GM19372 (cell line): ENCODE measurements around the gene DCUN1D2.

Source experiments
- ATAC-seq: cut with Tn5 transposase; IDR thresholded peaks from one replicate; pipeline ENCODE4 v1.9.1; 2021; ENCODE audit warnings: mild to moderate bottlenecking, low read depth, moderate library complexity; ENCODE audit not compliant: unreplicated experiment

DCUN1D2 gene

GRCh38 chr13:113520571-113520970 is 30.1 kb upstream of the DCUN1D2 start:
- no peak for ATAC-seq

DNA sequence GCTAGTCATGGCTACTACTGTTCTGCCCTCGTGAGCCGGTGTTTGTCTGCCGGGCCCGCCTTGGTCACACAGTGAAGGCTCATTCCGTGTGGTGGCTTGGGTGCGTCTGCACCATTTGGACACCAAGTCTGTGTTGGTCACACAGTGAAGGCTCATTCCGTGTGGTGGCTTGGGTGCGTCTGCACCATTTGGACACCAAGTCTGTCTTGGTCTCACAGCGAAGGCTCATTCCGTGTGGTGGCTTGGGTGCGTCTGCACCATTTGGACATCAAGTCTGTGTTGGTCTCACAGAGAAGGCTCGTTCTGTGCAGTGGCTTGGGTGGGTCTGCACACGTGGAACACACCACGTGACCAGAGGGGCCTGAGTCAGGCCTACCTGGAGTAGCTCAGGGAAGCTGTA is 29.0 kb upstream of the DCUN1D2 start:
- ATAC-seq: no peak

DNA sequence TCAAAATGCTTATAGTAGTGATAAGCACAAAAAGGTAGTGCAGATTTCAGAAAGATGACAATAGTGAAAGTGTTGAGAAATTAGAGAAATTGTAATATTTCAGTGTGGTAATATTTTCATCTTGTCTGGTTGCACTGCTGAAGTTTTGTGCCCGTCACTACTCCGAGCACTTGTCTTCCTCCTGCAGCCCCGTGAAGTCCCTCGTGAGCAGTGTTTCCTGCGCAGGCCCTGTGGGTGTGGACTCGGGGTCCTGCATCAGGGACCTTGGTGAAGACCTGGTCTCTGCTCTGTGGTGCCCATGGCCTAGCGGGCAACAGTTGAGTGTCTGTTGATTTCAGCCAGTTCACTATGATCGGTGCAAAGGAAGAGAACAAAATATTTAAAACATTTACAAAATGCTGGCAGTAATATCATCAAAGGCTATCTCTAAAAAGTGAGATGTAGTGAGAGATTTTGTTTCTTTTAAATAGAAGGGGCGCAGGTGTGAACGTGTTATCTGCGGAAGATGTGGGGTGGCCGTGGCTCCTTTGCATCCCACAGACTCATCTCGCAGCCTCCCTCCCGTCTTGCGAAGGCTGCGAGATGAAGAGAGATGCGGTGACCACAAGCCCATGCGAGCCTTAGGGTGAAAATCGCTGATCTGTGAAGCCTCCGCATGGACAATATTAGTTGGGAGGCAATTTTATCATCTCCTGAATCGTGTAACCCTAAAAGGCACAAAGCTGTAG is 27.7 kb upstream of the DCUN1D2 start:
- no peak for ATAC-seq

DNA sequence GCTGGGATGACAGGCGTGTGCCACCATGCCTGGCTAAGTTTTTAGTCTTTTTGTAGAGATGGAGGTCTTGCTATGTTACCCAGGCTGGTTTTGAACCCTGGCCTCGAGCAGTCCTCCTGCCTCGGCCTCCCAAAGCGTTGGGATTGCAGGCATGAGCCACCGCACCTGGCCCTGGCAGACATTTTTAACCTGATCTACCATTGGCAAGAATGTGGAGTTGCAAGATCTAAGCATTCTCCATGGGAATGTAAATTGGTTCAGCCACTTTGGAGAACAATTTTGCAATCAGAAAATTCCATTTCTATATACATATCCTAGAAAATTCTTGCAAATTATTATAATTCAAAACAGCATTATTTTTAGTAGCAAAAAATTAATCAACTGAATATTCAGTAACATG is 24.3 kb upstream of the DCUN1D2 start:
- no peak for ATAC-seq

GRCh38 chr13:113513761-113514160 is 23.2 kb upstream of the DCUN1D2 start:
- ATAC-seq: no peak

- ATAC-seq: no peak
These were observed 20.9 kb upstream of the DCUN1D2 start for GRCh38 chr13:113511361-113511760.

GRCh38 chr13:113510871-113511270 is 20.4 kb upstream of the DCUN1D2 start:
- ATAC-seq: no peak

DNA sequence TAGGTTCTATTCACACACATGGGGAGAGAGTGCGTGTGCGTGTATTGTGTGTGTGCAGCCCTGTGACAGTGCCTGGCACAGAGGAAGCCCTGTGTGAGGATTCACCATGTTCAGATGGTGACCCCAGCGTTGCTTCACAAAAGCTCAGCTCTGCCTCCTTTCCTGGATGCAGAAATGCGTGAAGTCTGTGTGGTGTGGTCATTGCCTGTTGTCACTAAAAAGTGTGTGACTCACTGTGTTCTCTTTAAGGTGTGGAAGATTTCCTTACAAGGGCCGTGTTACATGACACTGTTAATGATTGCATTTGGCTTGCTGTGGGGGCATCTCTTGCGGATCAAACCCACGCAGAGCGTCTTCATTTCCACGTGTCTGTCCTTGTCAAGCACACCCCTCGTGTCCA is 19.5 kb upstream of the DCUN1D2 start:
- no peak for ATAC-seq

DNA sequence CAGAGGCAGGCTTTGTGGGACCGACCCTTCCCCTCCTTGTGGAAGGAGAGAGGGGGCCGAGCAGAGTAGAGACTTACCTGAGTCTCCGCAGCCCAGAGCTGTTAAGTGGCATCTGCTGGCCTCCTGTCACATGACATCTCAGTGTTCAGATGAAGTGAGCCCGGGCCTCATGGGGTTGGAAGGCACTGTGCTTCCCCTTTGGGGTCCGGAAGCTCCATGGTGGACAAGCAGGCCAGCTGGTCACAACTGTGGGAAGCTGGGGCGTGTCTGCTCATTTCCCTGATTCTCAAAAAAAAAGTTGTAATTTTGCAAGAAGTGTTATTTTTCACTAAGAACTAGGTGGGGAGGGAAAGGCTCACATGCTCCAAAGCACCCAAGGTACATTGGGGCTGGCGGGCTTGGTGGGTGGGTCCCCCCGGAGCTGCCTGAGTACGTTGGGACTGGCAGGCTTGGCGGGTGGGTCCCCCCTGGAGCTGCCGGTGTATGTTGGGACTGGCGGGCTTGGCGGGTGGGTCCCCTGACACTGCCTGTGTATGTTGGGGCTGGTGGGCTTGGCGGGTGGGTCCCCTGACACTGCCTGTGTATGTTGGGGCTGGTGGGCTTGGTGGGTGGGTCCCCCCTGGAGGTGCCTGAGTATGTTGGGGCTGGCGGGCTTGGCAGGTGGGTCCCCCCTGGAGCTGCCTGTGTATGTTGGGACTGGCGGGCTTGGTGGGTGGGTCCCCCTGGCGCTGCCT is 18.2 kb upstream of the DCUN1D2 start:
- ATAC-seq: no peak

- ATAC-seq: no peak
These were observed 17.2 kb upstream of the DCUN1D2 start for GRCh38 chr13:113507505-113508345.

DNA sequence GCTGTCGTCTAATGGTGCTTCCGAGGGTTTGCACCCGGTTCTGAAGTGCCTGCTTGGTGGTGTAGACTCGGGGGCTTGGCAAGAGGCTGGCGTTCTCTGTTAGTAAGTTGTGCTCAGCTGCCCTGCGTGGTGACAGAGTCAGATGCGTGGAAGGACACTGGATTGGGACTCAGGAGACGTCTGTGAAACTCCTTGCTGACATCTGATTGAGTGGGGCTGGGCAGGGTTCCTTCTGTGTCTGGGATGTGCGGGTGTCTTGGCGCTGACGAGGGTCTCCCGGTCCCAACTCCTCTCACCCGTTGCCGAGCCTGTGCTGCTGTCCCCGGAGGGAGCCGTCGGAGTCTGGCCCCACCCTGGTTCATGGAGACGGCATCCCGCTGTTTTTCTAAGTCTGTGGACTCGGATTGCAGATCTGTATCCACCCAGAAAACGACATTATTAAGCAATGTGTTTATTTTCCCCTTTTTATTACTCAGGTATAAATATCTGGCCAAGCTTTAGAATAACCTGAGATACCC is 16.4 kb upstream of the DCUN1D2 start:
- no peak for ATAC-seq

- ATAC-seq: no peak
These were observed 15.6 kb upstream of the DCUN1D2 start for GRCh38 chr13:113506025-113506685.

GRCh38 chr13:113502686-113503085 is 12.2 kb upstream of the DCUN1D2 start:
- no peak for ATAC-seq

- ATAC-seq: no peak
These were observed 10.2 kb upstream of the DCUN1D2 start for GRCh38 chr13:113500530-113501265.

DNA sequence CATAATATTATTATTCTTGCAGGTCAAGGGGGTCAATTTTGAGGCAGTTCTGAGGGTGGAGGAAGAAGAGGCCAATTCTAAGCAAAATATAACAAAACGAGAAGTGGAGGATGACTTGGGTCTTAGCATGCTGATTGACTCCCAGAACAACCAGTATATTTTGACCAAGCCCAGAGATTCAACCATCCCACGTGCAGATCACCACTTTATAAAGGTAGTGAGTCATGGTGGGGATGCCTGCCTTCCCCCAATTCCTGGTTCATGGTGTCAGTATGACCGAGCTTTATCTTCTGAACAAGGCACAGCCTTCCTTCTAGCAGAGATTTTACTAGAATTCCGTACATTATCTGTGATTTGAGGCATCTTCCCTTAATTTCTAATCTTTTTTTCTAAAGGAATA is 9.4 kb upstream of the DCUN1D2 start:
- ATAC-seq: no peak

DNA sequence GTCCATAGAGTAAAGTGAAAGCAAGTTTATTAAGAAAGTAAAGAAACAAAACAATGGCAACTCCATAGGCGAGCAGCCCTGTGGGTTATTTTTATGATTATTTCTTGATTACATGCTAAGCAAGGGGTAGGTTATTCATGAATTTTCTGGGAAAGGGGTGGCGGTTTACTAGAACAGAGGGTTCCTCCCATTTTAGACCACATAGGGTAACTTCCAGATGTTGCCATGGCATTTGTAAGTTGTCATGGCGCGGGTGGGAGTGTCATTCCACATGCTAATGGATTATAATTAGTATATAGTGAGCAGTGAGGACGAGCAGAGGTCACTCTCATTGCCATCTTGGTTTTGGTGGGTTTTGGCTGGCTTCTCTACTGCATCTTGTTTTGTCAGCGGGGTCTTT is 8.4 kb upstream of the DCUN1D2 start:
- no peak for ATAC-seq

DNA sequence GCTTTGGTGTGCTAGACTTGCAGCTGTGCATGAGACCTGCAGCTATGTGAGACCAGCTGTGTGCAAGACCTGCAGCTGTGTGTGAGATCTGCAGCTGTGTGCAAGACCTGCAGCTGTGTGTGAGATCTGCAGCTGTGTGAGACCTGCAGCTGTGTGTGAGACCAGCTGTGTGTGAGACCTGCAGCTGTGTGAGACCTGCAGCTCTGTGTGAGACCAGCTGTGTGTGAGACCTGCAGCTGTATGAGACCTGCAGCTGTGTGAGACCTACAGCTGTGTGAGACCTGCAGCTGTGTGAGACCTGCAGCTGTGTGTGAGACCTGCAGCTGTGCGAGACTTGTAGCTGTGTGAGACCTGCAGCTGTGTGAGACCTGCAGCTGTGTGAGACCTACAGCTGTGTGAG is 6.7 kb upstream of the DCUN1D2 start:
- ATAC-seq: no peak

GRCh38 chr13:113495494-113496210 is 5.1 kb upstream of the DCUN1D2 start:
- no peak for ATAC-seq

DNA sequence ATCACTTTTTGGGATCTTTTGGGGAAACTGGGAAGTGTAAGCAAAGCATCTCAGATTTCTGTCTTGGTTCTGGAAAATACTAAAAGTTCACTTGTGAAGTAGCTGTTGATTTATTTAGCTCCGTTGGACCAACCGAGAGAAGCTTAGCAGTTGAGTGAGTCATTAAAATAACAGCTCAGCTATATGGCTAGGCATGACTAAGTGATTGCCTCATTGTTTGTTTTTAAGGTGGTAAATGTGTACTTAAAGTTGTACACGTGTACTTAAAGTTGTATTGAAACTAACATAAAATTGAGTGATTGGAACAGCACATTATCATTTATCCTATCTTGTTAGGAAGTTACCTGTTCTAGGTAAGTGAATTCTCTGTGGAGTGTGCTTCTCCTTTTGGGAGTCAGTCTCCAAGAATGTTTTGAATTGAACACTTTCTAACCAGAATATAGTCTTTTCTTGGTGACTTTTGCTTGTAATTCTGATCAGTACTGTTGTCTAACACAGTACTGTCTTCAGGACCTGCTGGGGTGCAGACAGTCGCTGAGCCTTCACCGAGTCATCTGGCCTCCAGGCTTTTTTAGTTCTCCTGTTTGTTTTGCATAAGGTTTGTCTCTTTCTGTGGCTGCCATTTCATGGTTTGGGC is 2.9 kb upstream of the DCUN1D2 start:
- ATAC-seq: no peak
